ENCODE results near the gene NMNAT3.

DNA sequence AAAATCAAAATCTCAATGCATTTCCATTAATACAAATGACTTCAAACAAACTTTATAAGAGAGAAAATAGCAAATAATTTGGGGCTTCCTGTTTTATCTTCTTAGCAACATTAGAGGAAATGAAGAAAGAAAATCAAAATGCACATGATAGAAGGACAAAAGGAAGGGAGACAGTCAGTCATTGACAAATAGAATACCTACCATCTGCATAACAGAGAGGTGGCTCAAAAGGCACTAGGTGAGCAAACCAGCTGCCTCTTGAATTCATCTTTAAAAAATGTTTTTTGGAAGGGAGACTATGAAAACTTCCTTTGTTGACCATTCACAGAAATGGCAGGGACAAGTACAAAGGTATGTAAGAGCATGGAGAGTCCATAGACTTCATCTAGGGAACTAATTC is 9.4 kb downstream of the NMNAT3 start:
- TF ChIP-seq, protein P1, sequence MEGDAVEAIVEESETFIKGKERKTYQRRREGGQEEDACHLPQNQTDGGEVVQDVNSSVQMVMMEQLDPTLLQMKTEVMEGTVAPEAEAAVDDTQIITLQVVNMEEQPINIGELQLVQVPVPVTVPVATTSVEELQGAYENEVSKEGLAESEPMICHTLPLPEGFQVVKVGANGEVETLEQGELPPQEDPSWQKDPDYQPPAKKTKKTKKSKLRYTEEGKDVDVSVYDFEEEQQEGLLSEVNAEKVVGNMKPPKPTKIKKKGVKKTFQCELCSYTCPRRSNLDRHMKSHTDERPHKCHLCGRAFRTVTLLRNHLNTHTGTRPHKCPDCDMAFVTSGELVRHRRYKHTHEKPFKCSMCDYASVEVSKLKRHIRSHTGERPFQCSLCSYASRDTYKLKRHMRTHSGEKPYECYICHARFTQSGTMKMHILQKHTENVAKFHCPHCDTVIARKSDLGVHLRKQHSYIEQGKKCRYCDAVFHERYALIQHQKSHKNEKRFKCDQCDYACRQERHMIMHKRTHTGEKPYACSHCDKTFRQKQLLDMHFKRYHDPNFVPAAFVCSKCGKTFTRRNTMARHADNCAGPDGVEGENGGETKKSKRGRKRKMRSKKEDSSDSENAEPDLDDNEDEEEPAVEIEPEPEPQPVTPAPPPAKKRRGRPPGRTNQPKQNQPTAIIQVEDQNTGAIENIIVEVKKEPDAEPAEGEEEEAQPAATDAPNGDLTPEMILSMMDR (IDR thresholded peaks at IDR 0.05; ENCODE audit: low read length), result no peak
- TF ChIP-seq EZH2 (IDR thresholded peaks at IDR 0.05; ENCODE audit: borderline replicate concordance, low read length), result no peak

All from OCI-LY1 (cell line).